ENCODE data around the gene OR5K3. TPM values are rescaled to one million over a fixed set of nuclear protein-coding genes. Genes with fewer than 3 reads are reported as not detected.
"Not testable (repeated sequence)": the region's sequence is repeated elsewhere in the genome, so short reads cannot be mapped to it uniquely, and the experiment has no call there.

The OR5K3 gene
- total RNA-seq, 1 experiment from 2014 or later = not detected

GRCh38 chr3:98372445-98372844 lies 18.0 kb upstream of the OR5K3 start:
- BruUV-seq (replicated peaks) = no TSS peak
- ChIA-PET POLR2A (no interaction called here), CTCF (interaction anchor here (0.7 kb wide), 1 partner anchor 149 kb away, joined by 3 read pairs; no protein-coding TSS in a partner anchor)
- H3K9me3 Mint-ChIP-seq (ENCODE audit: unreplicated experiment) = no peaks in the 10 kb centered on the region
- H3K27me3 Mint-ChIP-seq (ENCODE audit: insufficient read depth, unreplicated experiment) = no peaks in the 10 kb centered on the region
- no peak overlapping the region for H3K27ac Mint-ChIP-seq (ENCODE audit: low read depth, unreplicated experiment)
- H3K36me3 Mint-ChIP-seq (ENCODE audit: insufficient read depth, unreplicated experiment) = no peaks in the 10 kb centered on the region
- H3K4me1 Mint-ChIP-seq (ENCODE audit: insufficient read depth, unreplicated experiment) = peaks cover 6% of the 10 kb centered on the region
- no peak overlapping the region for H3K4me3 Mint-ChIP-seq (ENCODE audit: unreplicated experiment)
- TF ChIP-seq CTCF (IDR thresholded peaks at IDR 0.05; ENCODE audit: unreplicated experiment) = no peak
- intact Hi-C loops (cut with micrococcal nuclease) = no loop called here
- no peak for DNase-seq (ENCODE audit: unreplicated experiment)

- Mint-ChIP-seq H3K36me3 (ENCODE audit: insufficient read depth, unreplicated experiment) (no peaks in the 10 kb centered on the region), H3K4me1 (ENCODE audit: insufficient read depth, unreplicated experiment) (peaks cover 6% of the 10 kb centered on the region), H3K27me3 (ENCODE audit: insufficient read depth, unreplicated experiment) (no peaks in the 10 kb centered on the region), H3K4me3 (ENCODE audit: unreplicated experiment) (no peak overlapping the region), H3K27ac (ENCODE audit: low read depth, unreplicated experiment) (no peak overlapping the region), H3K9me3 (ENCODE audit: unreplicated experiment) (no peaks in the 10 kb centered on the region)
- ChIA-PET CTCF (interaction anchor here (1.2 kb wide), 1 partner anchor 47 kb away, joined by 3 read pairs; no protein-coding TSS in a partner anchor), POLR2A (interaction anchor here (1.3 kb wide), 2 partner anchors 17 to 146 kb away, joined by 3 to 4 read pairs; partner anchors contain the start of gene CLDND1)
- no peak for DNase-seq (ENCODE audit: unreplicated experiment)
- no TSS peak for BruUV-seq (replicated peaks)
- intact Hi-C loops (cut with micrococcal nuclease) = no loop called here
- no peak for TF ChIP-seq CTCF (IDR thresholded peaks at IDR 0.05; ENCODE audit: unreplicated experiment)
These were observed 13.8 kb upstream of the OR5K3 start for GRCh38 chr3:98376631-98377030.

GRCh38 chr3:98388147-98388546 lies 2.3 kb upstream of the OR5K3 start:
- no peak for TF ChIP-seq CTCF (IDR thresholded peaks at IDR 0.05; ENCODE audit: unreplicated experiment)
- no peak for DNase-seq (ENCODE audit: unreplicated experiment)
- Mint-ChIP-seq H3K4me1 (ENCODE audit: insufficient read depth, unreplicated experiment) (no peaks in the 10 kb centered on the region), H3K4me3 (ENCODE audit: unreplicated experiment) (no peak overlapping the region), H3K9me3 (ENCODE audit: unreplicated experiment) (no peaks in the 10 kb centered on the region), H3K27ac (ENCODE audit: low read depth, unreplicated experiment) (no peak overlapping the region), H3K36me3 (ENCODE audit: insufficient read depth, unreplicated experiment) (no peaks in the 10 kb centered on the region), H3K27me3 (ENCODE audit: insufficient read depth, unreplicated experiment) (no peaks in the 10 kb centered on the region)
- intact Hi-C loops (cut with micrococcal nuclease) = no loop called here
- BruUV-seq (replicated peaks) = no TSS peak
- ChIA-PET POLR2A (interaction anchor here (0.6 kb wide), 1 partner anchor 44 kb away, joined by 3 read pairs; no protein-coding TSS in a partner anchor), CTCF (interaction anchor here (0.6 kb wide), 1 partner anchor 63 kb away, joined by 3 read pairs; no protein-coding TSS in a partner anchor)

- H3K27me3 Mint-ChIP-seq (ENCODE audit: insufficient read depth, unreplicated experiment) = peaks cover 12% of the 10 kb centered on the region
- no peak overlapping the region for H3K27ac Mint-ChIP-seq (ENCODE audit: low read depth, unreplicated experiment)
- no TSS peak for BruUV-seq (replicated peaks)
- DNase-seq (ENCODE audit: unreplicated experiment) = no peak
- peaks cover 14% of the 10 kb centered on the region for H3K9me3 Mint-ChIP-seq (ENCODE audit: unreplicated experiment)
- no peak for TF ChIP-seq CTCF (IDR thresholded peaks at IDR 0.05; ENCODE audit: unreplicated experiment)
- H3K4me1 Mint-ChIP-seq (ENCODE audit: insufficient read depth, unreplicated experiment) = no peaks in the 10 kb centered on the region
- ChIA-PET CTCF (interaction anchor here (0.5 to 1.1 kb wide), 5 partner anchors 29 to 642 kb away, joined by 3 to 4 read pairs (median 3); no protein-coding TSS in a partner anchor), POLR2A (no interaction called here)
- no peak overlapping the region for H3K4me3 Mint-ChIP-seq (ENCODE audit: unreplicated experiment)
- H3K36me3 Mint-ChIP-seq (ENCODE audit: insufficient read depth, unreplicated experiment) = no peaks in the 10 kb centered on the region
- intact Hi-C loops (cut with micrococcal nuclease) = no loop called here
These were observed 4.6 kb downstream of the OR5K3 start for GRCh38 chr3:98395101-98395500.

- CTCF ChIA-PET; BruUV-seq (replicated peaks); H3K36me3 Mint-ChIP-seq (ENCODE audit: insufficient read depth, unreplicated experiment); H3K4me3 Mint-ChIP-seq (ENCODE audit: unreplicated experiment); H3K27ac Mint-ChIP-seq (ENCODE audit: low read depth, unreplicated experiment); POLR2A ChIA-PET; intact Hi-C loops (cut with micrococcal nuclease); H3K4me1 Mint-ChIP-seq (ENCODE audit: insufficient read depth, unreplicated experiment); DNase-seq (ENCODE audit: unreplicated experiment): not testable (repeated sequence)
- Mint-ChIP-seq H3K27me3 (ENCODE audit: insufficient read depth, unreplicated experiment) (peaks cover 12% of the 10 kb centered on the region), H3K9me3 (ENCODE audit: unreplicated experiment) (peaks cover 22% of the 10 kb centered on the region)
These were observed 6.0 kb downstream of the OR5K3 start for GRCh38 chr3:98396482-98396881.
